Caco-2 (cell line): ENCODE results near the gene SLC22A12. TPM values are rescaled to one million over a fixed set of nuclear protein-coding genes. Genes with fewer than 3 reads are reported as not detected.

Experiments
- BruUV-seq: library from RNA; stranded (reverse); fragments of 400-500 nt; replicated peaks from 2 replicates; lab custom pipeline; 2021; lab: Mats Ljungman, UMichigan
- CTCF ChIA-PET: fragments of 300-600 bp; sonication (Branson Sonifier 250); formaldehyde crosslinking; loops from one replicate; lab custom pipeline; 2022; ENCODE audit warnings: antibody characterized with exemption; lab: Charles Lee
- POLR2A ChIA-PET: fragments of 300-600 bp; sonication (Branson Sonifier 250); formaldehyde crosslinking; loops from one replicate; lab custom pipeline; 2022; ENCODE audit warnings: antibody characterized with exemption; lab: Charles Lee
- DNase-seq, 2 experiments: peaks; one replicate each; pipeline versions ENCODE4 v3.0.0 to v3.0.0-alpha.2; 2020 to 2022
- H3K27me3 ChIP-seq: replicated peaks from 2 replicates; pipeline ENCODE4 v1.6.0; 2011; ENCODE audit warnings: low read length; ENCODE audit not compliant: control insufficient read depth, insufficient read depth
- H3K36me3 ChIP-seq: 2 replicates; pipeline ENCODE4 v1.5.1; 2011; ENCODE audit warnings: low read length; ENCODE audit not compliant: control insufficient read depth, insufficient read depth
- H3K4me1 ChIP-seq: fragments of 250-450 bp; sonication (Bioruptor Pico); 2 replicates; pipeline ENCODE4 v1.5.1; 2020; ENCODE audit warnings: mild to moderate bottlenecking
- H3K4me3 ChIP-seq: 2 replicates; pipeline ENCODE4 v1.5.1; 2011; ENCODE audit warnings: low read depth, mild to moderate bottlenecking, control low read depth, low read length
- H3K9me3 ChIP-seq: fragments of 250-450 bp; sonication (Bioruptor Pico); 2 replicates; pipeline ENCODE4 v1.5.1; 2020; ENCODE audit warnings: mild to moderate bottlenecking, moderate library complexity
- H3K27ac Mint-ChIP-seq: one replicate; pipeline ENCODE4 v1.8.0; 2022; ENCODE audit warnings: mixed read lengths; ENCODE audit not compliant: unreplicated experiment
- H3K27me3 Mint-ChIP-seq: one replicate; pipeline ENCODE4 v1.8.0; 2022; ENCODE audit warnings: mixed read lengths; ENCODE audit not compliant: insufficient read depth, unreplicated experiment
- H3K36me3 Mint-ChIP-seq: one replicate; pipeline ENCODE4 v1.8.0; 2022; ENCODE audit warnings: mild to moderate bottlenecking, mixed read lengths; ENCODE audit not compliant: insufficient read depth, unreplicated experiment
- H3K4me1 Mint-ChIP-seq: one replicate; pipeline ENCODE4 v1.8.0; 2022; ENCODE audit warnings: low read depth, mixed read lengths; ENCODE audit not compliant: unreplicated experiment
- H3K4me3 Mint-ChIP-seq: one replicate; pipeline ENCODE4 v1.8.0; 2022; ENCODE audit warnings: mild to moderate bottlenecking, moderate library complexity, mixed read lengths; ENCODE audit not compliant: unreplicated experiment
- H3K9me3 Mint-ChIP-seq: one replicate; pipeline ENCODE4 v1.8.0; 2022; ENCODE audit warnings: mixed read lengths; ENCODE audit not compliant: unreplicated experiment
- intact Hi-C: fragments of 100-400 bp; cut with micrococcal nuclease; formaldehyde crosslinking; loops from one replicate; pipeline ENCODE4 v1.10.0; 2022; ENCODE audit not compliant: unreplicated experiment
- total RNA-seq: library from RNA; stranded (reverse); gene quantifications from 2 replicates; pipeline ENCODE4 v1.2.3, GENCODE V29; 2022
- TF ChIP-seq, protein P1 (sequence below), 2 experiments: fragments of 200-600 bp in 1 of 2; IDR thresholded peaks; 1 replicate in 1 of 2; 2 replicates in 1 of 2; pipeline versions ENCODE4 v1.5.1 to v1.8.0; 2011 to 2022; ENCODE audit warnings: antibody characterized with exemption in 1 of 2, control low read depth in 1 of 2, inconsistent platforms in 1 of 2, low read depth in 1 of 2, low read length in 1 of 2, mild to moderate bottlenecking in 1 of 2, moderate library complexity in 1 of 2; ENCODE audit not compliant: insufficient read depth in 1 of 2, severe bottlenecking in 1 of 2, unreplicated experiment in 1 of 2

Gene SLC22A12
- total RNA-seq, 1 experiment from 2014 or later: not detected

DNA sequence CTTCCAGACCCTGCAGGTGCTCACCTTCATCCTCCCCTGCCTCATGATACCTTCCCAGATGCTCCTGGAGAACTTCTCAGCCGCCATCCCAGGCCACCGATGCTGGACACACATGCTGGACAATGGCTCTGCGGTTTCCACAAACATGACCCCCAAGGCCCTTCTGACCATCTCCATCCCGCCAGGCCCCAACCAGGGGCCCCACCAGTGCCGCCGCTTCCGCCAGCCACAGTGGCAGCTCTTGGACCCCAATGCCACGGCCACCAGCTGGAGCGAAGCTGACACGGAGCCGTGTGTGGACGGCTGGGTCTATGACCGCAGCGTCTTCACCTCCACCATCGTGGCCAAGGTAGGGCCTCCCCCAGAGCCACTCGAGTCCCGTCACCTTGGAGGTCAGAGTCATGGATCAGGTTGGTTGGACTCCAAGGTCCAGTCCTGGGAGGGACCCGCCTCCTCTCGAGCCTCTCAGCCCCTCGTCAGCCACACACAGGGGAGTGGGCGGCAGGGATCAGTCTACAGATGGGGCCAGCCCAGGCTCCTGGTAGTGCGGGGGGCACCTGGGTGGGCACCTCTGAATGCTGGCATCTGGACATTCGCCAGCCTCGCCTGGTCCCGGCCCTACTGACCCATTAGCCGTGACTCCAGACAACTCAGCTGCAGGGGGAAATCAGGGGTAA is 34.8 kb upstream of the SLC22A12 start:
- Mint-ChIP-seq H3K27ac (peak overlapping the region; percentile 91), H3K4me1 (peaks cover 44% of the 10 kb centered on the region), H3K27me3 (no peaks in the 10 kb centered on the region), H3K36me3 (peaks cover 47% of the 10 kb centered on the region), H3K4me3 (peak overlapping the region; percentile 77), H3K9me3 (peaks cover 15% of the 10 kb centered on the region)
- POLR2A ChIA-PET: no interaction called here
- H3K9me3 ChIP-seq: no peaks in the 10 kb centered on the region
- no peak for DNase-seq
- BruUV-seq: TSS peak; percentile 77
- H3K4me3 ChIP-seq: peak overlapping the region; percentile 20
- CTCF ChIA-PET: no interaction called here
- H3K36me3 ChIP-seq: no peaks in the 10 kb centered on the region
- intact Hi-C loops: no loop called here
- TF ChIP-seq, protein P1, sequence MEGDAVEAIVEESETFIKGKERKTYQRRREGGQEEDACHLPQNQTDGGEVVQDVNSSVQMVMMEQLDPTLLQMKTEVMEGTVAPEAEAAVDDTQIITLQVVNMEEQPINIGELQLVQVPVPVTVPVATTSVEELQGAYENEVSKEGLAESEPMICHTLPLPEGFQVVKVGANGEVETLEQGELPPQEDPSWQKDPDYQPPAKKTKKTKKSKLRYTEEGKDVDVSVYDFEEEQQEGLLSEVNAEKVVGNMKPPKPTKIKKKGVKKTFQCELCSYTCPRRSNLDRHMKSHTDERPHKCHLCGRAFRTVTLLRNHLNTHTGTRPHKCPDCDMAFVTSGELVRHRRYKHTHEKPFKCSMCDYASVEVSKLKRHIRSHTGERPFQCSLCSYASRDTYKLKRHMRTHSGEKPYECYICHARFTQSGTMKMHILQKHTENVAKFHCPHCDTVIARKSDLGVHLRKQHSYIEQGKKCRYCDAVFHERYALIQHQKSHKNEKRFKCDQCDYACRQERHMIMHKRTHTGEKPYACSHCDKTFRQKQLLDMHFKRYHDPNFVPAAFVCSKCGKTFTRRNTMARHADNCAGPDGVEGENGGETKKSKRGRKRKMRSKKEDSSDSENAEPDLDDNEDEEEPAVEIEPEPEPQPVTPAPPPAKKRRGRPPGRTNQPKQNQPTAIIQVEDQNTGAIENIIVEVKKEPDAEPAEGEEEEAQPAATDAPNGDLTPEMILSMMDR (IDR thresholded peaks at IDR 0.05; ENCODE audit: insufficient read depth in 1 of 2, low read depth in 1 of 2, low read length in 1 of 2, severe bottlenecking in 1 of 2, unreplicated experiment in 1 of 2): no peak
- H3K27me3 ChIP-seq: no peaks in the 10 kb centered on the region
- H3K4me1 ChIP-seq: peaks cover 49% of the 10 kb centered on the region

GRCh38 chr11:64556721-64557250 is 34.2 kb upstream of the SLC22A12 start:
- BruUV-seq: no TSS peak
- H3K27me3 Mint-ChIP-seq: no peaks in the 10 kb centered on the region
- H3K4me3 ChIP-seq: peak overlapping the region; percentile 20; the same call in 1 of the 2 replicates
- TF ChIP-seq, protein P1 (IDR thresholded peaks at IDR 0.05; ENCODE audit: insufficient read depth in 1 of 2, low read depth in 1 of 2, low read length in 1 of 2, severe bottlenecking in 1 of 2, unreplicated experiment in 1 of 2): no peak
- H3K9me3 Mint-ChIP-seq: peaks cover 15% of the 10 kb centered on the region
- peak overlapping the region; percentile 91 for H3K27ac Mint-ChIP-seq
- no peaks in the 10 kb centered on the region for H3K36me3 ChIP-seq
- ChIA-PET POLR2A (interaction anchor here (0.6 to 1.0 kb wide), 2 partner anchors 10 to 15 kb away, joined by 3 read pairs; no protein-coding TSS in a partner anchor), CTCF (no interaction called here)
- no peak for DNase-seq
- peaks cover 44% of the 10 kb centered on the region for H3K4me1 Mint-ChIP-seq
- H3K4me3 Mint-ChIP-seq: peak overlapping the region; percentile 77
- intact Hi-C loops: no loop called here
- no peaks in the 10 kb centered on the region for H3K9me3 ChIP-seq
- H3K36me3 Mint-ChIP-seq: peaks cover 47% of the 10 kb centered on the region
- H3K27me3 ChIP-seq: no peaks in the 10 kb centered on the region
- H3K4me1 ChIP-seq: peaks cover 49% of the 10 kb centered on the region

- BruUV-seq: no TSS peak
- H3K4me3 Mint-ChIP-seq: no peak overlapping the region
- intact Hi-C loops: no loop called here
- POLR2A ChIA-PET: interaction anchor here (1.0 kb wide), 1 partner anchor 8 kb away, joined by 3 read pairs; no protein-coding TSS in a partner anchor
- peaks cover 49% of the 10 kb centered on the region for H3K4me1 ChIP-seq
- H3K4me3 ChIP-seq: no peak overlapping the region
- TF ChIP-seq, protein P1 (IDR thresholded peaks at IDR 0.05; ENCODE audit: insufficient read depth in 1 of 2, low read depth in 1 of 2, low read length in 1 of 2, severe bottlenecking in 1 of 2, unreplicated experiment in 1 of 2): no peak
- H3K27ac Mint-ChIP-seq: peak overlapping the region; percentile 61
- peaks cover 41% of the 10 kb centered on the region for H3K4me1 Mint-ChIP-seq
- H3K9me3 ChIP-seq: no peaks in the 10 kb centered on the region
- H3K36me3 ChIP-seq: no peaks in the 10 kb centered on the region
- peaks cover 1% of the 10 kb centered on the region for H3K9me3 Mint-ChIP-seq
- CTCF ChIA-PET: interaction anchor here (0.7 to 0.9 kb wide), 2 partner anchors 68 to 110 kb away, joined by 3 read pairs; no protein-coding TSS in a partner anchor
- H3K27me3 Mint-ChIP-seq: no peaks in the 10 kb centered on the region
- DNase-seq: no peak
- peaks cover 41% of the 10 kb centered on the region for H3K36me3 Mint-ChIP-seq
- H3K27me3 ChIP-seq: no peaks in the 10 kb centered on the region
These were observed 32.8 kb upstream of the SLC22A12 start for GRCh38 chr11:64558065-64558745.
